Smooth muscle cell of the brain vasculature (primary cell): ENCODE measurements around the gene SLC38A2.

ENCODE experiments used
- DNase-seq: peaks from one replicate; pipeline ENCODE4 v3.0.0-alpha.2; 2012; ENCODE audit warnings: low read depth, low spot score

Gene SLC38A2

GRCh38 chr12:46318037-46318436 is 54.5 kb downstream of the SLC38A2 start:
- DNase-seq = no peak
